Fibroblast of villous mesenchyme (primary cell): ENCODE results near the gene TNPO2. TPM values are rescaled to one million over a fixed set of nuclear protein-coding genes. Genes with fewer than 3 reads are reported as not detected.
A peak's percentile ranks its signal among the peaks of the same experiment; 100 is the strongest.
"Not testable (repeated sequence)": the region's sequence is repeated elsewhere in the genome, so short reads cannot be mapped to it uniquely, and the experiment has no call there.

Experiments used
- DNase-seq: peaks from one replicate; pipeline ENCODE4 v3.0.0-alpha.2; 2010; ENCODE audit warnings: low read depth
- H3K4me3 ChIP-seq: 2 replicates; pipeline ENCODE4 v1.5.1; 2011; ENCODE audit warnings: low read depth, mild to moderate bottlenecking, low read length
- CTCF ChIP-seq: IDR thresholded peaks from 2 replicates; pipeline ENCODE4 v1.5.1; 2012; ENCODE audit warnings: low read depth, mild to moderate bottlenecking, low read length; ENCODE audit not compliant: insufficient read depth
- total RNA-seq: library from RNA; depleted of rRNA; stranded (reverse); fragments of >200 nt; gene quantifications from 2 replicates; pipeline ENCODE4 v1.2.3, GENCODE V29; 2012

TNPO2 gene
- total RNA-seq, 1 donor, result 53.1 TPM

- no peak for TF ChIP-seq CTCF
- DNase-seq, result no peak
- H3K4me3 ChIP-seq, result no peak overlapping the region
Observed at GRCh38 chr19:12726988-12727316, 3.2 kb upstream of the TNPO2 start.

- H3K4me3 ChIP-seq, result not testable (repeated sequence)
- peak; percentile 63 for DNase-seq
Observed at GRCh38 chr19:12725612-12726011, 1.9 kb upstream of the TNPO2 start.

DNA sequence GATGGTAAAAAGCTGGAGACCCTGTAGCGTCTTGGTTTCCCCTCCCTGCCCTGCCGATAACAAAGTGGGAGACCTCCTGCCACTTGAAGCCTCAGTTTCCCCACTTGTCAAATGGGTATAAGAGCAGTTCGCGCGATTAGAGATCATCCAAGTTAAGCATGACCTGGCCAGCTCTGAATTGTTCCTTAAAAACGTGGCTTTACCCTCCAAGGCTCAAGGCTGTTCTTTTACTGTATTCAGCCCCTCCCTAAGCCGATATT is 421 bp downstream of the TNPO2 start:
- no peak for DNase-seq
- TF ChIP-seq CTCF, result no peak

DNA sequence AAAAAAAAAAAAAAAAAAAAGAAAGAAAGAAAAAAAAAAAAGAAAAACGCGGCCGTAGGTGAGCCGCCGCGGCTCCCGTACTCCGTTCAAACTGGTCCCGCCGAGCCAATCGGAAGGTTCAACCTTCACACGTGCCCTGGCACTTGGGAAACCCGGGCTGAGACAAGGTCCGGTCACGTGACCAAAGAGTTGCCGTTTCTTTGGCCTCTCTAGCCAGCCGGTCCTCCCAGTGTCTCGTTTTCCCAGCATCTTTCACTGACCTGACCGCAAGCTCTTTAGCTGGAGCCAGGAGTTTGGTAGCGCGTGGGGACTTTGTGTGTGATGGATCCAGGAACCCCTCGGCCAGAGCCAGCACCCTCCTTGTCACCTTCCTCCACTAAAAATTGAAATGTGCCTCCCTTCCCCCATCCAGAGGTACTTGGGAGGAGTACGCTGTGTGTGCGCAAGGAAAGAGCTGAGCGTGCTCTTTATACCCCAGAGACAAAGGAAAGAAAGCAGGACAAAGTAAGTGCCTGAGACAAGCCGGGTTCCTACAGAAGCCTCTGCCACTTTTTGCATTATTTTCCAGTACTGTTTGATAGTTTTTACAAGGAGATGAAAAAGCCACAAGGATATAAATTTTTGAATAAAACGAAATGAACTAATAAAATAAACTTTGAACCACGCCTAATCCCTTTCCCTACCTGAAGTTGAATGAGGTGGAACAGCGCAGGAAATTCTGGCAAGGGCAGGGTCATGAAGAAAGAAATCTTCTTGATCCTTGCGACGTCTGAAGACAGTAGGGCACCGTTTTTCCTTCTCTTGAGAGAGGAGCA is 959 bp downstream of the TNPO2 start:
- peak overlapping the region; percentile 76 for H3K4me3 ChIP-seq
- TF ChIP-seq CTCF, result no peak
- DNase-seq, result peak; percentile 99

More for the DNA sequence above, 421 bp downstream of the TNPO2 start:
- H3K4me3 ChIP-seq, result peak overlapping the region; percentile 76

GRCh38 chr19:12721656-12722565 is 1.8 kb downstream of the TNPO2 start:
- TF ChIP-seq CTCF, result no peak
- peak; percentile 84 for DNase-seq
- H3K4me3 ChIP-seq, result peak overlapping the region; percentile 76

GRCh38 chr19:12720851-12721655 is 2.7 kb downstream of the TNPO2 start:
- H3K4me3 ChIP-seq, result peak overlapping the region; percentile 76
- peak; percentile 28 for DNase-seq
- no peak for TF ChIP-seq CTCF

DNA sequence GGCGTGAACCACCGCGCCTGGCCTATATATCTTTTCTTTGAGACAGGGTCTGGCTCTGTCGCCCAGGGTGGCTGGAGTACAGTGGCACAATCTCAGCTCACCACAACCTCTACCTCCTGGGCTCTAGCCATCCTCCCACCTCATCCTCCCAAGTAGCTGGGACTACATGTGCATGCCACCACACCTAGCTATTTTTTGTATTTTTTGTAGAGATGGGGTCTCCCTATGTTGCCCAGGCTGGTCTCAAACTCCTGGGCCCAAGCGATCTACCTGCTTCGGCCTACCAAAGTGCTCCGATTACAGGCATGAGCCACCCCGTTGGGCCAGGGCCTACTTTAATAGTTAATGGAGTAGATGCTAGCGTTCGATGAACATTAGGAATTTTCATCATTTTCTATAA is 3.4 kb downstream of the TNPO2 start:
- H3K4me3 ChIP-seq, result peak overlapping the region; percentile 76
- DNase-seq, result no peak
- no peak for TF ChIP-seq CTCF
